Calu3 (cell line): ENCODE measurements around the gene TRAF3. TPM values are rescaled to one million over a fixed set of nuclear protein-coding genes. Genes with fewer than 3 reads are reported as not detected.

Source experiments
- BruUV-seq: library from RNA; stranded (reverse); fragments of 400-500 nt; replicated peaks from 2 replicates; lab custom pipeline; 2021; lab: Mats Ljungman, UMichigan
- CTCF ChIA-PET: fragments of 300-600 bp; sonication (Branson Sonifier 250); formaldehyde crosslinking; loops from one replicate; lab custom pipeline; 2022; ENCODE audit warnings: antibody characterized with exemption; lab: Charles Lee
- DNase-seq: peaks from one replicate; pipeline ENCODE4 v3.0.0; 2022
- H3K27ac Mint-ChIP-seq: one replicate; pipeline ENCODE4 v1.8.0; 2022; ENCODE audit warnings: mixed read lengths; ENCODE audit not compliant: unreplicated experiment
- H3K27me3 Mint-ChIP-seq: one replicate; pipeline ENCODE4 v1.8.0; 2022; ENCODE audit warnings: mixed read lengths; ENCODE audit not compliant: unreplicated experiment
- H3K36me3 Mint-ChIP-seq: one replicate; pipeline ENCODE4 v1.8.0; 2022; ENCODE audit warnings: mild to moderate bottlenecking, moderate library complexity, mixed read lengths; ENCODE audit not compliant: insufficient read depth, unreplicated experiment
- H3K4me1 Mint-ChIP-seq: one replicate; pipeline ENCODE4 v1.8.0; 2022; ENCODE audit warnings: mild to moderate bottlenecking, low read depth, mixed read lengths; ENCODE audit not compliant: unreplicated experiment
- H3K4me3 Mint-ChIP-seq: one replicate; pipeline ENCODE4 v1.8.0; 2022; ENCODE audit warnings: mild to moderate bottlenecking, low read depth, moderate library complexity, mixed read lengths; ENCODE audit not compliant: unreplicated experiment
- H3K9me3 Mint-ChIP-seq: one replicate; pipeline ENCODE4 v1.8.0; 2022; ENCODE audit warnings: low read depth, mixed read lengths; ENCODE audit not compliant: unreplicated experiment
- intact Hi-C: fragments of 100-400 bp; cut with micrococcal nuclease; formaldehyde crosslinking; loops from one replicate; pipeline ENCODE4 v1.10.0; 2022; ENCODE audit not compliant: unreplicated experiment
- total RNA-seq: library from RNA; stranded (reverse); gene quantifications from 2 replicates; pipeline ENCODE4 v1.2.3, GENCODE V29; 2022
- TF ChIP-seq, protein P1 (sequence below): fragments of 200-600 bp; IDR thresholded peaks from one replicate; pipeline ENCODE4 v1.8.0; 2022; ENCODE audit warnings: antibody characterized with exemption; ENCODE audit not compliant: unreplicated experiment

Gene TRAF3
- total RNA-seq, 1 experiment from 2014 or later, result 24.2 TPM

DNA sequence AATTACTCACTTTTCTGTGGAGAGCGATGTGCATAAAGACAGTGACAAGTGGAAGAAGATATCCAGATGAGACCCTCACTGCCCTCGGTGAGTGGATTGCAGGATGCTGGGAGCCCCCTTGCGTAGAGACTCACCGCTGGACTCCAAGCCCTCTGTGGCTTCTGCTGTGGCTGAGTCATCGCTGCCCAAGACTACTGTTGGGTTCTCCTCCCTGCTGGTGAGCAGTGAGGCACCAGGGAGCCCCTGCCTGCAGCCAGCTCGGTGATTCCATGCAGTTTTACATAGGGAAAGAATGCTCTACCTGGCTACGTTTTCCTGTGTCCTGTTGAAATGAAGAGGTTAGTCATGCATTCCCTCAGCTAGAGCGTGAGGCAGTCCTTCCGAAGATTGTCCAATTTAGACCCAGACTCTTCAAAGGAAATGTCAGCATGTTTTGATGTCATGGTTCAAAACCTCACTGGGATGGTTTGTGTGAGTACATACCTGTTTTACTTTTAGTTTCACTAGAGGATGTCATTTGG, 28.2 kb downstream of the TRAF3 start:
- no TSS peak for BruUV-seq
- intact Hi-C loops, result no loop called here
- peaks cover 13% of the 10 kb centered on the region for H3K4me1 Mint-ChIP-seq
- H3K9me3 Mint-ChIP-seq, result no peaks in the 10 kb centered on the region
- H3K36me3 Mint-ChIP-seq, result no peaks in the 10 kb centered on the region
- TF ChIP-seq, protein P1, sequence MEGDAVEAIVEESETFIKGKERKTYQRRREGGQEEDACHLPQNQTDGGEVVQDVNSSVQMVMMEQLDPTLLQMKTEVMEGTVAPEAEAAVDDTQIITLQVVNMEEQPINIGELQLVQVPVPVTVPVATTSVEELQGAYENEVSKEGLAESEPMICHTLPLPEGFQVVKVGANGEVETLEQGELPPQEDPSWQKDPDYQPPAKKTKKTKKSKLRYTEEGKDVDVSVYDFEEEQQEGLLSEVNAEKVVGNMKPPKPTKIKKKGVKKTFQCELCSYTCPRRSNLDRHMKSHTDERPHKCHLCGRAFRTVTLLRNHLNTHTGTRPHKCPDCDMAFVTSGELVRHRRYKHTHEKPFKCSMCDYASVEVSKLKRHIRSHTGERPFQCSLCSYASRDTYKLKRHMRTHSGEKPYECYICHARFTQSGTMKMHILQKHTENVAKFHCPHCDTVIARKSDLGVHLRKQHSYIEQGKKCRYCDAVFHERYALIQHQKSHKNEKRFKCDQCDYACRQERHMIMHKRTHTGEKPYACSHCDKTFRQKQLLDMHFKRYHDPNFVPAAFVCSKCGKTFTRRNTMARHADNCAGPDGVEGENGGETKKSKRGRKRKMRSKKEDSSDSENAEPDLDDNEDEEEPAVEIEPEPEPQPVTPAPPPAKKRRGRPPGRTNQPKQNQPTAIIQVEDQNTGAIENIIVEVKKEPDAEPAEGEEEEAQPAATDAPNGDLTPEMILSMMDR, result no peak
- CTCF ChIA-PET, result no interaction called here
- no peaks in the 10 kb centered on the region for H3K27me3 Mint-ChIP-seq
- H3K4me3 Mint-ChIP-seq, result no peak overlapping the region
- no peak overlapping the region for H3K27ac Mint-ChIP-seq
- DNase-seq, result no peak

DNA sequence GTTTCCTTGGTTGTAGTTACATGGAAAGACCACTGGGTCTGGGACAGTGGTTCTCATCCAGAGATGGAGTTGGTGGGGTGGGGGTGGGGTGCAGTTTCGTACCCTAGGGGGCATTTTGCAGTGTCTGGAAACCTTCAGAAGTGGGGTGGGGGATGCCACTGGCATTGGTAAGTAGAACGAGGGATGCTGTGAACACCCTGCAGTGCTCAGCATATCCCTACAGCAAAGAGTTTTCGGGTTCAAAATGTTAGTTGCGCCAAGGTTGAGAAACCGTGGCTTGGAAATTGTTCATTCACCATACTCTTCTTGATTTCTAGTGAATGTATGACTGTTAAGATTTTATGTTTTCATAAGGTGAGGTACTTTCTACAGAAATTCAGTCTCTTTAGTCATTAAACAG, 28.7 kb downstream of the TRAF3 start:
- H3K36me3 Mint-ChIP-seq, result no peaks in the 10 kb centered on the region
- CTCF ChIA-PET, result no interaction called here
- no peak for DNase-seq
- no peaks in the 10 kb centered on the region for H3K27me3 Mint-ChIP-seq
- BruUV-seq, result no TSS peak
- peaks cover 13% of the 10 kb centered on the region for H3K4me1 Mint-ChIP-seq
- no peak overlapping the region for H3K27ac Mint-ChIP-seq
- H3K4me3 Mint-ChIP-seq, result no peak overlapping the region
- H3K9me3 Mint-ChIP-seq, result no peaks in the 10 kb centered on the region
- intact Hi-C loops, result no loop called here
- TF ChIP-seq, protein P1, result no peak

DNA sequence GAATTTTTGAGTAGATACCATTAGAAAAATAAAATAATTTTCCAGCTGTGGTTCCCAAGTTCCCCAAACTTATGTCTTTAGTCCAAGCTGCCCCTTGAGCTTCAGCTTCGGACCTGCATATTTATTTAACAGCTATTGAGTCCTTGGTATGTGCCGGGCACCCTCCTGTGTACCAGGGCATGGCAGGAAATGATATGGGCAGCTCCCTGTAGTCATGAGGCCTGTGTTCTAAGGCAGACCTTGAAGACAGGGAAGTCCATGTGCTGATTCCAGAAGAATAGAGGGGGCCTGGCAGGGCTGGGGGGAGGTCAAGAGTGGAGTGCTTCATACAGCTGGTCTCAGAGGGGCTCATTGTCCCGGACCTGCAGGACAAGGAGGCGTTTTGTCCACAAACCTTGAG, 29.2 kb downstream of the TRAF3 start:
- no peak overlapping the region for H3K27ac Mint-ChIP-seq
- H3K4me3 Mint-ChIP-seq, result no peak overlapping the region
- no peaks in the 10 kb centered on the region for H3K36me3 Mint-ChIP-seq
- no peaks in the 10 kb centered on the region for H3K9me3 Mint-ChIP-seq
- CTCF ChIA-PET, result no interaction called here
- intact Hi-C loops, result no loop called here
- H3K27me3 Mint-ChIP-seq, result no peaks in the 10 kb centered on the region
- BruUV-seq, result no TSS peak
- TF ChIP-seq, protein P1, result no peak
- peaks cover 13% of the 10 kb centered on the region for H3K4me1 Mint-ChIP-seq
- no peak for DNase-seq

DNA sequence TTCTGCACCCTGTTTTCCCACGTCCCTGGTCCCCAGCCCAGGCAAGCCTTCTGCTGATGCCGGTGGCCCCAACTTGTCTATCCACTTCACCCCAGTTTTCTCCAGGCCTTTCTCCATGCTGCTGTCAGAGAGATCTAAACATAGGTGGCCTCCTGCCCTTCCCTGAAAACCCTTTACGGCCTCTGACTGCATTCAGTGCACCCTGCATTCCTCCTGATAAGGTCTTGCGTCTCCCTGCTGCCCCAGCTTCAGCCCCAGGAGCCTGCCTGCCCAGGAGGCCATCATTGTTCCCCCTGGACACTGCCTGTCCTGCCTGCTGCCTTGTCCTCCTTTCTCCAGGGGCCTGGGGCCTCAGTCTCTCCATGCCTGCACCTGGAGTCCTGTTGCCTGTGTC, 29.8 kb downstream of the TRAF3 start:
- TF ChIP-seq, protein P1, result no peak
- Mint-ChIP-seq H3K4me1 (peaks cover 13% of the 10 kb centered on the region), H3K27me3 (no peaks in the 10 kb centered on the region), H3K27ac (no peak overlapping the region), H3K4me3 (no peak overlapping the region), H3K9me3 (no peaks in the 10 kb centered on the region), H3K36me3 (no peaks in the 10 kb centered on the region)
- CTCF ChIA-PET, result no interaction called here
- intact Hi-C loops, result no loop called here
- DNase-seq, result no peak
- BruUV-seq, result no TSS peak
